GM12878 (cell line): ENCODE data around the gene DNAJC18. TPM values are rescaled to one million over a fixed set of nuclear protein-coding genes. Genes with fewer than 3 reads are reported as not detected.
A peak's percentile ranks its signal among the peaks of the same experiment; 100 is the strongest.

Source experiments
- BCL11A ChIP-seq: IDR thresholded peaks from 2 replicates; pipeline ENCODE4 v1.6.1; 2011; ENCODE audit warnings: low read depth, low read length
- BCLAF1 ChIP-seq: fragments of 450-650 bp; IDR thresholded peaks from 2 replicates; pipeline ENCODE4 v1.6.1; 2017; ENCODE audit warnings: antibody characterized with exemption, mild to moderate bottlenecking, moderate library complexity
- NR2F1 ChIP-seq: fragments of 450-650 bp; conservative IDR thresholded peaks from 2 replicates; pipeline ENCODE4 v1.6.1; 2017; ENCODE audit warnings: mild to moderate bottlenecking
- PAX5 ChIP-seq: IDR thresholded peaks from 2 replicates; pipeline ENCODE4 v1.6.1; 2011; ENCODE audit warnings: low read depth, low read length, borderline replicate concordance
- POLR2AphosphoS5 ChIP-seq: IDR thresholded peaks from 2 replicates; pipeline ENCODE4 v1.6.1; 2011; ENCODE audit warnings: mild to moderate bottlenecking, low read length, inconsistent platforms
- SMARCA5 ChIP-seq: fragments of 450-650 bp; IDR thresholded peaks from 2 replicates; pipeline ENCODE4 v1.6.1; 2017; ENCODE audit warnings: mild to moderate bottlenecking
- ZZZ3 ChIP-seq: IDR thresholded peaks from 2 replicates; pipeline ENCODE4 v1.6.1; 2011; ENCODE audit warnings: low read depth; ENCODE audit not compliant: control insufficient read depth, insufficient read length
- polyA plus RNA-seq, 11 experiments: library from polyadenylated mRNA; depleted of rRNA in 4 of 11; unstranded in 6 of 11; stranded (reverse) in 5 of 11; fragments of >200 nt; fragmentation: Nextera tagmentation in 4 of 11; fragmentation: Illumina TruSeq in 1 of 11; extraction: Ambion mirVana in 4 of 11; extraction: Trizol in 1 of 11; gene quantifications; 1 replicate in 1 of 11; 2 replicates in 10 of 11; pipeline versions ENCODE4 v1.2.1 to v1.2.3, GENCODE V29; 2011 to 2016; ENCODE audit warnings: inconsistent platforms in 2 of 11, missing spikeins in 2 of 11, low read depth in 1 of 11
- total RNA-seq, 4 experiments: library from RNA; depleted of rRNA in 3 of 4; stranded (reverse); fragments of >200 nt in 3 of 4; fragmentation: Illumina TruSeq in 1 of 4; extraction: Trizol in 1 of 4; gene quantifications; 2 replicates each; pipeline versions ENCODE4 v1.2.1 to v1.2.3, GENCODE V29; 2013 to 2021
- TF ChIP-seq, protein P1 (sequence below): fragments of 450-650 bp; IDR thresholded peaks from 2 replicates; pipeline ENCODE4 v1.6.1; 2017; ENCODE audit warnings: mild to moderate bottlenecking, moderate library complexity

The DNAJC18 gene
- total and polyA plus RNA-seq, 10 of the 15 experiments (the other 5 are each of a cell fraction or from before 2014, with no cell fraction given) = 6.4 to 26.7 (median 17.7) TPM

GRCh38 chr5:139389701-139390638 is 49.4 kb downstream of the DNAJC18 start, which contains the start of gene MZB1 (continued):
- TF ChIP-seq BCLAF1 (no peak), PAX5 (peak; percentile 79), NR2F1 (peak; percentile 69), POLR2AphosphoS5 (peak; percentile 96), BCL11A (peak; percentile 41; the same call in 1 of the 2 replicates), ZZZ3 (no peak), SMARCA5 (peak; percentile 99)
- TF ChIP-seq, protein P1, sequence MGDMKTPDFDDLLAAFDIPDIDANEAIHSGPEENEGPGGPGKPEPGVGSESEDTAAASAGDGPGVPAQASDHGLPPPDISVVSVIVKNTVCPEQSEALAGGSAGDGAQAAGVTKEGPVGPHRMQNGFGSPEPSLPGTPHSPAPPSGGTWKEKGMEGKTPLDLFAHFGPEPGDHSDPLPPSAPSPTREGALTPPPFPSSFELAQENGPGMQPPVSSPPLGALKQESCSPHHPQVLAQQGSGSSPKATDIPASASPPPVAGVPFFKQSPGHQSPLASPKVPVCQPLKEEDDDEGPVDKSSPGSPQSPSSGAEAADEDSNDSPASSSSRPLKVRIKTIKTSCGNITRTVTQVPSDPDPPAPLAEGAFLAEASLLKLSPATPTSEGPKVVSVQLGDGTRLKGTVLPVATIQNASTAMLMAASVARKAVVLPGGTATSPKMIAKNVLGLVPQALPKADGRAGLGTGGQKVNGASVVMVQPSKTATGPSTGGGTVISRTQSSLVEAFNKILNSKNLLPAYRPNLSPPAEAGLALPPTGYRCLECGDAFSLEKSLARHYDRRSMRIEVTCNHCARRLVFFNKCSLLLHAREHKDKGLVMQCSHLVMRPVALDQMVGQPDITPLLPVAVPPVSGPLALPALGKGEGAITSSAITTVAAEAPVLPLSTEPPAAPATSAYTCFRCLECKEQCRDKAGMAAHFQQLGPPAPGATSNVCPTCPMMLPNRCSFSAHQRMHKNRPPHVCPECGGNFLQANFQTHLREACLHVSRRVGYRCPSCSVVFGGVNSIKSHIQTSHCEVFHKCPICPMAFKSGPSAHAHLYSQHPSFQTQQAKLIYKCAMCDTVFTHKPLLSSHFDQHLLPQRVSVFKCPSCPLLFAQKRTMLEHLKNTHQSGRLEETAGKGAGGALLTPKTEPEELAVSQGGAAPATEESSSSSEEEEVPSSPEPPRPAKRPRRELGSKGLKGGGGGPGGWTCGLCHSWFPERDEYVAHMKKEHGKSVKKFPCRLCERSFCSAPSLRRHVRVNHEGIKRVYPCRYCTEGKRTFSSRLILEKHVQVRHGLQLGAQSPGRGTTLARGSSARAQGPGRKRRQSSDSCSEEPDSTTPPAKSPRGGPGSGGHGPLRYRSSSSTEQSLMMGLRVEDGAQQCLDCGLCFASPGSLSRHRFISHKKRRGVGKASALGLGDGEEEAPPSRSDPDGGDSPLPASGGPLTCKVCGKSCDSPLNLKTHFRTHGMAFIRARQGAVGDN = peak; percentile 96
